ENCODE measurements around the gene HRG.
"Not testable (repeated sequence)": the region's sequence is repeated elsewhere in the genome, so short reads cannot be mapped to it uniquely, and the experiment has no call there.

Gene HRG

GRCh38 chr3:186687120-186687651 is 21.4 kb downstream of the HRG start:
- TF ChIP-seq, protein P1, sequence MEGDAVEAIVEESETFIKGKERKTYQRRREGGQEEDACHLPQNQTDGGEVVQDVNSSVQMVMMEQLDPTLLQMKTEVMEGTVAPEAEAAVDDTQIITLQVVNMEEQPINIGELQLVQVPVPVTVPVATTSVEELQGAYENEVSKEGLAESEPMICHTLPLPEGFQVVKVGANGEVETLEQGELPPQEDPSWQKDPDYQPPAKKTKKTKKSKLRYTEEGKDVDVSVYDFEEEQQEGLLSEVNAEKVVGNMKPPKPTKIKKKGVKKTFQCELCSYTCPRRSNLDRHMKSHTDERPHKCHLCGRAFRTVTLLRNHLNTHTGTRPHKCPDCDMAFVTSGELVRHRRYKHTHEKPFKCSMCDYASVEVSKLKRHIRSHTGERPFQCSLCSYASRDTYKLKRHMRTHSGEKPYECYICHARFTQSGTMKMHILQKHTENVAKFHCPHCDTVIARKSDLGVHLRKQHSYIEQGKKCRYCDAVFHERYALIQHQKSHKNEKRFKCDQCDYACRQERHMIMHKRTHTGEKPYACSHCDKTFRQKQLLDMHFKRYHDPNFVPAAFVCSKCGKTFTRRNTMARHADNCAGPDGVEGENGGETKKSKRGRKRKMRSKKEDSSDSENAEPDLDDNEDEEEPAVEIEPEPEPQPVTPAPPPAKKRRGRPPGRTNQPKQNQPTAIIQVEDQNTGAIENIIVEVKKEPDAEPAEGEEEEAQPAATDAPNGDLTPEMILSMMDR (IDR thresholded peaks at IDR 0.05; ENCODE audit: low read depth, low read length, missing control alignments): no peak
- no peak overlapping the region for H3K4me3 ChIP-seq (replicated peaks; ENCODE audit: low read depth, low read length)
- no peak for DNase-seq (ENCODE audit: extremely low read depth, low read depth)

DNA sequence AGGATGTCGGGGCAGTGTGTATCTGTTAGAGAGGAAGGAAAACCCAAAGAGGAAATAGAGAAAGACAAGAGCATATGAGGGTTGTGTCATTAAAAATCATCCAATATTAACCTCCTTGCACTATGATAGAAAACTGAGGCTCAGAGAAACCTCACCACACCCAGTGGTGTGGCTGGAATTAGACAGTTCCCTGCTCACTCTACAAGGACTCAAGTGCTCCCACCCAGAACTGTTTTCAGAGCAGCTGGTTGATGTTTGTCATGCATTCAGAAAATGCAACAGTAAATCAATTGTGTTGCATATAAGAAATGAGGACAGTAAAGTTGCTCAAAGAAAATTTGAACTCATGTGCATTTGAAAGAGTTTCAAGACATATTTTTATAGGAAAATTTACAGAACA is 24.5 kb downstream of the HRG start:
- DNase-seq (ENCODE audit: extremely low read depth, low read depth); H3K4me3 ChIP-seq (replicated peaks; ENCODE audit: low read depth, low read length): not testable (repeated sequence)

DNA sequence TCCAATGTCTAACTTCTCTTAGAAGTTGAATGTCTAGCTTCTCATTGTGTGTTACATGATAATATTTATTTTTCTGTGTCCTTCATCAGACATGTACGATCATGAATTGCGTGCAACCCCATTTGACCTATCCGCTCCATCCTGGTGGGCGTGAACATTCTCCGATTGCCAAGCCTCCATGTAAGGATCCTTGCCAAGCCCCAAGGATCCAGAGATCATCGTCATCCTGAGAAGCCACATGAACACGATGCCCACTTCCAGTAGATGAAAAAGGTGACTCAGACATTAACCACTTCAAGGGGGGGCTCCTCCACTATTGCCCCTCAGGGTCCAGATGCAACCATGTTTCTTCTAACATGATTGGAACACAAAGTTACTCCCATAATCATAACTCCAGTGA is 25.9 kb downstream of the HRG start:
- TF ChIP-seq, protein P1 (IDR thresholded peaks at IDR 0.05; ENCODE audit: low read depth, low read length, missing control alignments): no peak
- no peak for DNase-seq (ENCODE audit: extremely low read depth, low read depth)
- H3K4me3 ChIP-seq (replicated peaks; ENCODE audit: low read depth, low read length): no peak overlapping the region

- TF ChIP-seq, protein P1 (IDR thresholded peaks at IDR 0.05; ENCODE audit: low read depth, low read length, missing control alignments): no peak
- no peak for DNase-seq (ENCODE audit: extremely low read depth, low read depth)
- H3K4me3 ChIP-seq (replicated peaks; ENCODE audit: low read depth, low read length): no peak overlapping the region
Observed at GRCh38 chr3:186693843-186694242, 28.0 kb downstream of the HRG start.

DNA sequence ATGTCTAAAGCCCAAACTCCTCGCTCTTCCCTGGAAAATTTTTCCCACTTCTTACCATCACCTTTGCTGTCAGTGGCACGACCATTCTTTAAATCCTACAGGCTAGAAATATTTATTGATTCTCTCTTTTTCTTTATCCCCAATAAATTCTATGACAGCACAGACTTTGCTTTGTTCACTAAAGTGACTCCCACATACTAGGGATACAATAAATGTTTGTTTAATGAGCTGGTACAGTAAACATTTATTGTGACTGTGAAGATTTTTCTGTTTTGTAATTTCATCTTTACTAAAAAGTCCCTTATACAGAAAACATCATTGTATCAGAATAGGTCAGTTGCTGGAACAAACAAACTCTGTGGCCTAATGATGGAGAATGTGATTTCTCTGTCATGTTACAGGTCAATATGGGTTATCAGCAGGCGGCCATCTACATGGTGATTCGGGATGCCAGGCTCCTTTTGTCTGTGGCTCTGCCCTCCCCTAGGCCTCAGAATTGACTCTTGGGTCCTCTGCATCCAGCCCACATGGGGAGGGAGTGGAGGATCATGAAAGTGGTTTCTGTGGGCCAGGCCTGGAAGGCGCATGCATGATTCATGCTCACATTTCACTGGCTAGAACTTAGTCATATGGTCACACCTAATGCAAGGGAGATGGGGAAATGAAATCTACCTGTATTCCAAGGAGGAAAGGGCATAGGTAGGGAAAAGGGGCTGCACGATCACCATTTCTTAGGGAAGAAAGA is 28.6 kb downstream of the HRG start:
- TF ChIP-seq, protein P1 (IDR thresholded peaks at IDR 0.05; ENCODE audit: low read depth, low read length, missing control alignments): no peak
- no peak overlapping the region for H3K4me3 ChIP-seq (replicated peaks; ENCODE audit: low read depth, low read length)
- DNase-seq (ENCODE audit: extremely low read depth, low read depth): no peak

- no peak overlapping the region for H3K4me3 ChIP-seq (replicated peaks; ENCODE audit: low read depth, low read length)
- TF ChIP-seq, protein P1 (IDR thresholded peaks at IDR 0.05; ENCODE audit: low read depth, low read length, missing control alignments): no peak
- no peak for DNase-seq (ENCODE audit: extremely low read depth, low read depth)
Observed at GRCh38 chr3:186696522-186696921, 30.7 kb downstream of the HRG start.

DNA sequence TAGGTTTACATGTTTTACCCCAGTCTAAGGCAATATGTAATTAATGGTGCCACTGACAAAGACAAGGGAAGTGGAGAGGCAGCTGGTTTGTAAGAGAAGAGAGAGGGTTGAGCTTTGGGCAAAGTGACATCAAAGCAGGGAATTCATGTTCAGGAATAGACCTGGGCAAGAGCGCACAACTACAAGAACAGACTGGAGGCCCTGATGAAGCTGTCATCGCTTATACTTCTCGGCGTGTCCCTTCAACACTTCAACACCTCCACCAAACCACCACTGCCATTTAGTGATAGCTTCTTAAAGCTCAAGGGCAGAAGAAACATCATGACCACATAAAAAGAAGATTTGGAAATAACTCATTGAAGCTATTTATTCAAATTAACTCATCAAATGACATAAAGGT is 31.7 kb downstream of the HRG start:
- DNase-seq (ENCODE audit: extremely low read depth, low read depth): no peak
- no peak overlapping the region for H3K4me3 ChIP-seq (replicated peaks; ENCODE audit: low read depth, low read length)
- TF ChIP-seq, protein P1 (IDR thresholded peaks at IDR 0.05; ENCODE audit: low read depth, low read length, missing control alignments): no peak
